Neuronal stem cell (in vitro differentiated cells): ENCODE measurements around the gene SMIM23.

Experiments
- DNase-seq: peaks from one replicate; pipeline ENCODE4 v3.0.0-alpha.2; 2013; ENCODE audit warnings: low spot score
- H2AFZ ChIP-seq: one replicate; pipeline ENCODE4 v1.6.1; 2013; ENCODE audit warnings: mild to moderate bottlenecking, low read length, inconsistent platforms
- H2AK5ac ChIP-seq: 2 replicates; pipeline ENCODE4 v1.6.1; 2013; ENCODE audit warnings: low read depth, mild to moderate bottlenecking, inconsistent platforms, low read length, moderate library complexity, mixed read lengths
- H2BK120ac ChIP-seq: 2 replicates; pipeline ENCODE4 v1.6.1; 2013; ENCODE audit warnings: low read depth, mild to moderate bottlenecking, inconsistent platforms, low read length, moderate library complexity, mixed read lengths
- H2BK12ac ChIP-seq: one replicate; pipeline ENCODE4 v1.6.1; 2013; ENCODE audit warnings: low read length, inconsistent platforms
- H2BK15ac ChIP-seq: 2 replicates; pipeline ENCODE4 v1.6.1; 2013; ENCODE audit warnings: mild to moderate bottlenecking, low read length, inconsistent platforms, mixed read lengths
- H2BK5ac ChIP-seq: one replicate; pipeline ENCODE4 v1.6.1; 2013; ENCODE audit warnings: inconsistent platforms, mild to moderate bottlenecking, low read length, moderate library complexity
- H3K14ac ChIP-seq: one replicate; pipeline ENCODE4 v1.6.1; 2013; ENCODE audit warnings: low read length, inconsistent platforms
- H3K18ac ChIP-seq: 2 replicates; pipeline ENCODE4 v1.6.1; 2013; ENCODE audit warnings: low read length, inconsistent platforms
- H3K23ac ChIP-seq: 2 replicates; pipeline ENCODE4 v1.6.1; 2013; ENCODE audit warnings: low read depth, mild to moderate bottlenecking, mixed read lengths, low read length, inconsistent platforms; ENCODE audit not compliant: poor library complexity
- H3K27ac ChIP-seq: replicated peaks from 3 replicates; pipeline ENCODE4 v1.5.1; 2013; ENCODE audit warnings: low read length, inconsistent platforms
- H3K27me3 ChIP-seq, 3 experiments: 2 replicates each; pipeline ENCODE4 v1.6.1; 2013; ENCODE audit warnings: low read length in 3 of 3, mild to moderate bottlenecking in 2 of 3, inconsistent platforms in 1 of 3, low read depth in 1 of 3, mixed read lengths in 1 of 3, moderate library complexity in 1 of 3; ENCODE audit not compliant: control insufficient read depth in 3 of 3, insufficient read depth in 3 of 3
- H3K36me3 ChIP-seq, 2 donors: replicated peaks in 1 of 2; 2 replicates each; pipeline ENCODE4 v1.6.1; 2013; ENCODE audit warnings: low read length in 2 of 2; ENCODE audit not compliant: control insufficient read depth in 2 of 2, insufficient read depth in 2 of 2
- H3K4ac ChIP-seq: 2 replicates; pipeline ENCODE4 v1.6.1; 2013; ENCODE audit warnings: inconsistent platforms, mild to moderate bottlenecking, low read length, moderate library complexity
- H3K4me1 ChIP-seq, 2 donors: 1 replicate in 1 of 2; 2 replicates in 1 of 2; pipeline ENCODE4 v1.6.1; 2013; ENCODE audit warnings: low read length in 2 of 2, low read depth in 1 of 2; ENCODE audit not compliant: control insufficient read depth in 2 of 2, insufficient read depth in 1 of 2
- H3K4me2 ChIP-seq: one replicate; pipeline ENCODE4 v1.6.1; 2013; ENCODE audit warnings: mild to moderate bottlenecking, low read length, inconsistent platforms; ENCODE audit not compliant: insufficient read depth, poor library complexity, severe bottlenecking
- H3K4me3 ChIP-seq, 2 donors: 2 replicates each; pipeline ENCODE4 v1.5.1; 2013; ENCODE audit warnings: low read length in 2 of 2, mild to moderate bottlenecking in 2 of 2, inconsistent platforms in 1 of 2, moderate library complexity in 1 of 2
- H3K79me1 ChIP-seq: one replicate; pipeline ENCODE4 v1.6.1; 2013; ENCODE audit warnings: low read depth, mild to moderate bottlenecking, inconsistent platforms, low read length, moderate library complexity
- H3K9ac ChIP-seq: one replicate; pipeline ENCODE4 v1.6.1; 2013; ENCODE audit warnings: mild to moderate bottlenecking, low read depth, low read length, inconsistent platforms; ENCODE audit not compliant: poor library complexity
- H3K9me3 ChIP-seq, 2 donors: replicated peaks in 1 of 2; 2 replicates each; pipeline versions ENCODE3 to v1.6.1; 2013; ENCODE audit warnings: low read length in 2 of 2, mild to moderate bottlenecking in 2 of 2, inconsistent platforms in 1 of 2, low read depth in 1 of 2, mixed read lengths in 1 of 2, moderate library complexity in 1 of 2; ENCODE audit not compliant: control insufficient read depth in 2 of 2, insufficient read depth in 1 of 2
- H4K8ac ChIP-seq: one replicate; pipeline ENCODE4 v1.6.1; 2013; ENCODE audit warnings: low read depth, mild to moderate bottlenecking, inconsistent platforms, low read length, moderate library complexity
- H4K91ac ChIP-seq: one replicate; pipeline ENCODE4 v1.6.1; 2013; ENCODE audit warnings: low read length, low read depth, mild to moderate bottlenecking, inconsistent platforms; ENCODE audit not compliant: poor library complexity
- WGBS, 2 donors: extraction: QIAGEN DNeasy Blood & Tissue Kit; methylation state at CpG; one replicate each; pipeline ENCODE4 v1.1.7; 2013; ENCODE audit warnings: missing lambda C conversion rate in 2 of 2, mixed read lengths in 1 of 2; ENCODE audit not compliant: insufficient read length in 2 of 2, insufficient replicate concordance in 1 of 2; ENCODE audit errors: extremely low coverage in 2 of 2; 5-methylcytosine and 5-hydroxymethylcytosine counted together

Gene SMIM23

GRCh38 chr5:171826132-171826531 lies 40.5 kb downstream of the SMIM23 start:
- WGBS, 2 donors = no CpG with 5 or more reads among the region's 5 CpGs
- no peak overlapping the region for H3K4ac ChIP-seq

DNA sequence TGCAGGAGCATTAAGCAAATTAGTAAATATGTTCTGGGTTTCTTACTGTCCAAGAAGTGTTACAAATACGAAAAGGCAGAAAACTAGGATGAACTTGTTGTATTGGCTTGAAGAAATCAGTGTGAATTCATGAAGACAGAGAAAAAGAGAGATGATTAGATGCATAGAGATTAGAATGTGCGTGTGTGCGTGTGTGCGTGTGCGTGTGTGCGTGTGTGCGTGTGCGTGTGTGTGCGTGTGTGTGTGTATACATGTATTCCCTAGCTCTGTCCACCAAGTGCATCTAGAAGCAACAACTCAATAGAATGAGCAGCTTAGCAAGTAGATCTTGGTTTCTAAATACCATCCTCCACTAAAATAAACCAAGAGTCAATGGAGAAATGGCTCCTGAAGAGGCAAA lies 41.5 kb downstream of the SMIM23 start:
- Histone ChIP-seq H4K91ac (no peak overlapping the region), H2BK120ac (no peak overlapping the region), H3K4me1 (no peaks in the 10 kb centered on the region), H3K14ac (no peak overlapping the region), H3K4ac (no peak overlapping the region), H3K79me1 (no peaks in the 10 kb centered on the region), H3K27me3 (no peaks in the 10 kb centered on the region), H3K27ac (no peak overlapping the region), H2BK12ac (no peak overlapping the region), H3K23ac (no peak overlapping the region), H3K36me3 (no peaks in the 10 kb centered on the region), H3K4me3 (no peak overlapping the region), H2BK5ac (no peak overlapping the region), H3K18ac (no peak overlapping the region), H2AK5ac (no peak overlapping the region), H4K8ac (no peak overlapping the region), H3K9ac (no peak overlapping the region), H2BK15ac (no peak overlapping the region), H3K9me3 (peaks cover 0 to 2% of the 10 kb centered on the region in 2 donors), H2AFZ (no peak overlapping the region), H3K4me2 (no peak overlapping the region)
- DNase-seq = no peak
- no CpG with 5 or more reads among the region's 9 CpGs for WGBS, 2 donors

More at GRCh38 chr5:171826132-171826531, 40.5 kb downstream of the SMIM23 start:
- Histone ChIP-seq H2BK120ac (no peak overlapping the region), H2AFZ (no peak overlapping the region), H3K36me3 (no peaks in the 10 kb centered on the region), H3K4me3 (no peak overlapping the region), H3K9me3 (no peaks in the 10 kb centered on the region), H2BK12ac (no peak overlapping the region), H3K9ac (no peak overlapping the region), H3K4me1 (no peaks in the 10 kb centered on the region), H2AK5ac (no peak overlapping the region), H2BK5ac (no peak overlapping the region), H4K91ac (no peak overlapping the region), H3K27ac (no peak overlapping the region), H2BK15ac (no peak overlapping the region), H3K14ac (no peak overlapping the region), H4K8ac (no peak overlapping the region), H3K27me3 (no peaks in the 10 kb centered on the region), H3K79me1 (no peaks in the 10 kb centered on the region), H3K4me2 (no peak overlapping the region), H3K18ac (no peak overlapping the region), H3K23ac (no peak overlapping the region)
- no peak for DNase-seq

DNA sequence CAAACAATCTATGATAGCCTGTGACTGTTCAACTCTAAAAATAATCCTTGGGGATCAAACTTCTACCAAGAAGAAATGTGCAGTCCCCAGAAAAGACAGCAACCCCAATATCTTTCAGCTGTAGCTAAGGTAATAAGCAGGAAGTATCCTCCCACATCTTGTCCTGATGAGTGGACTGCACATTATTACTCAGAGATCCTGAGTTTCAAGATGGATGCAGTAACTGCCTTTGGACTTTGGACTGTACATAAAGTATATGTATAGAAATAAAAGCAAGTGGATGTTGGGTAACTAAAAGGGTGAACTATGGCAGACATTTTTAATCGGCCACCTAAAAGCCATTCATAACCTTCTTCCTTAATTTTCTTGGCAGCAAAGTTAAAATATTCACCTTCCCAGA lies 45.1 kb downstream of the SMIM23 start:
- no CpG with 5 or more reads among the region's 1 CpG for WGBS, 2 donors
- H2BK5ac ChIP-seq = no peak overlapping the region
- H2BK120ac ChIP-seq = no peak overlapping the region

DNA sequence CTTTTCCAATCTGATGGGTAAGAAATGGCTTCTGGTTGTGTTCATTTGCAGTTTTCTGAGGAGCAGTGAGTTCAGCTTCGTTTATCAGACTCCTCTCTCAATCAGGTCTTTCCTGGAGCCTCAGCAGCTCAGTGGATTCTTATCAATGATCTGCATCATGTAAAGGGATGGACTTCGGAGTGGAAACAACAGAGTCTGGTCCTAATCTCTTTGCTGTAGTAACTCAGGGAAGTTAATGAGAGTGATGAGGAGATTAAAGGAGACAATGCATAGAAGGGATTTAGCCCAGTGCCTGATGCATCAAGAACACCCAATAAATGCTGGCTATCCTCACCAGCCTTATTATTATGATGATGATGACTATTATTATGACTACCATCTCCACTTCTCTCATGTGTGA lies 47.2 kb downstream of the SMIM23 start:
- Histone ChIP-seq H2BK5ac (no peak overlapping the region), H3K27ac (no peak overlapping the region), H3K14ac (no peak overlapping the region), H4K8ac (no peak overlapping the region), H3K4me1 (peaks cover 0 to 4% of the 10 kb centered on the region in 2 donors), H3K27me3 (no peaks in the 10 kb centered on the region), H4K91ac (no peak overlapping the region), H2AK5ac (no peak overlapping the region), H2BK12ac (no peak overlapping the region), H3K9ac (no peak overlapping the region), H3K18ac (no peak overlapping the region), H2BK15ac (no peak overlapping the region), H2BK120ac (no peak overlapping the region), H3K4ac (no peak overlapping the region), H3K4me2 (no peak overlapping the region), H3K23ac (no peak overlapping the region), H2AFZ (no peak overlapping the region), H3K36me3 (no peaks in the 10 kb centered on the region), H3K79me1 (no peaks in the 10 kb centered on the region), H3K4me3 (no peak overlapping the region), H3K9me3 (peaks cover 2 to 5% of the 10 kb centered on the region in 2 donors)
- no peak for DNase-seq
- WGBS, 2 donors = no CpG with 5 or more reads among the region's 2 CpGs

More for the DNA sequence above, 45.1 kb downstream of the SMIM23 start:
- H3K79me1 ChIP-seq = no peaks in the 10 kb centered on the region
- H3K27ac ChIP-seq = no peak overlapping the region
- H2BK12ac ChIP-seq = no peak overlapping the region
- no peak overlapping the region for H4K8ac ChIP-seq
- H3K23ac ChIP-seq = no peak overlapping the region
- no peak overlapping the region for H3K4me3 ChIP-seq
- H3K4ac ChIP-seq = no peak overlapping the region
- no peak overlapping the region for H2BK15ac ChIP-seq
- no peak overlapping the region for H2AK5ac ChIP-seq
- H3K4me2 ChIP-seq = no peak overlapping the region
- H3K18ac ChIP-seq = no peak overlapping the region
- peaks cover 2 to 5% of the 10 kb centered on the region in 2 donors for H3K9me3 ChIP-seq
- no peak overlapping the region for H3K9ac ChIP-seq
- H3K4me1 ChIP-seq = peaks cover 0 to 4% of the 10 kb centered on the region in 2 donors
- no peak overlapping the region for H3K14ac ChIP-seq
- H4K91ac ChIP-seq = no peak overlapping the region
- H3K27me3 ChIP-seq = no peaks in the 10 kb centered on the region
- H2AFZ ChIP-seq = no peak overlapping the region
- no peaks in the 10 kb centered on the region for H3K36me3 ChIP-seq
- no peak for DNase-seq
